NCI-H748 (cell line): ENCODE data around the gene C4BPA.

Source experiments
- DNase-seq: peaks from one replicate; lab custom pipeline; 2025; ENCODE audit not compliant: unreplicated experiment; lab: John Stamatoyannopoulos, UW

Gene C4BPA

DNA sequence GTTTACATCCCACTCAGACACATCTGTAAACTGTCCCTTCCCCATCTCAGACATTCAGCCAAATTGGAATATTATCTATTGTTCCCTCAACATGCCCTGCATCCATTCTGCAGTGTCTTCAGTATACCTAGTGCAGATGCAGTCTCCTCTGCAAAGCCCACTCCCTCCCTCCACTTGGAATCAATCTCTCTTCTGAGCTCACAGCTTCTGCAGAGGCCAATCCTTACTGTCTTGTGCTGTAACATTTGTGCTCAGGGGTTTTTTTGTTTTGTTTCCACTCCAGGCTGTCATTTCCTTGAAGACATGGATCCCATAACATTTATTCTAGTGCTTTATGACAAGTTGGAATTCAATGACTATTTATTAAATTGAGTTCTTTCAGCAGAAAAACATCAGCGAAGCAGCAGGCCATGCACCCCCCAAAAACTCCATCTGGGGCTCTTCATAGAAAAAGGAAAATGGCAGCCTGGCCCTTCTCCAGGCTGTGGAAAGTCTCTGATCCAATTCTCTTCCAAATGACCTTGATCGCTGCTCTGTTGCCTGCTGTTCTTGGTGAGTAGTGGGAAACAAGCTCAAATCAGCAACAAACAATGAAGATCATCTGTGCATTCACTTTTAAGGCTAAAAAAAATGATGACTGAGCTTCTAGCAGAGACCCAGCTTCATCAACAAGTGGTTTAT, 8.7 kb downstream of the C4BPA start:
- DNase-seq, result no peak

DNA sequence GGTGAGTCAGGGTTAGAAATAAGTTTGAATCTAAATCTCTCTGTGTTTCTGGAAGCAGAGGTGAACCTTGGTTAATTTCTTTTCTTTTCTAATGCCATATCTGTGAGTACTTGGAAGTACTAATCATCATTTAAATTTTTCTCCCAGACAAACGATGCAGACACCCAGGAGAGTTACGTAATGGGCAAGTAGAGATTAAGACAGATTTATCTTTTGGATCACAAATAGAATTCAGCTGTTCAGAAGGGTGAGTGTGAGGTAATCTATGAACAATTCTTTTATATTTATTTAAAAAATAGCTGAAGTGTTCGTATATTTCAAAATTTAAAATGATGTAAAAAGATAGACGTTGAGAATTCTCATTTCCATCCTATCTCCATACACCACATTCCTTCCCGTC, 11.2 kb downstream of the C4BPA start:
- DNase-seq, result no peak

DNA sequence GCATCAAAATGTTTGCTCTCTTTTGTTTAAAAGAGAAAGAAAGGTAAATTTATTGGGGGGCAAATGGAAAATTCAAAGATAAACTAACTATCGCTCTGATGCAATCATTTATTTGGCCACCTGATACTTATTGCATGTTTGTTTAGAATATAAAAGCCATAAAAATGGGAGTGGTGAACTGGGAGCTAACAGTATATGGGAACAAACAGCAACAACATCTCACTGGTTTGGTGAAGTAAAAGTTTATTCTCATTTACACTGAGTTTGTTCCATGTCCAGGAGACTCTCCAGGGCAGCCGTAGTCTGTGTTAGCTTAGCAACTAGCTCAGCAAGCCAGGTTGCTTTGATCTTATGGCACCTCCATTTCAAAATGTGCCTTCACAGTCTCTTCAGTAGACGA, 20.4 kb downstream of the C4BPA start:
- no peak for DNase-seq

DNA sequence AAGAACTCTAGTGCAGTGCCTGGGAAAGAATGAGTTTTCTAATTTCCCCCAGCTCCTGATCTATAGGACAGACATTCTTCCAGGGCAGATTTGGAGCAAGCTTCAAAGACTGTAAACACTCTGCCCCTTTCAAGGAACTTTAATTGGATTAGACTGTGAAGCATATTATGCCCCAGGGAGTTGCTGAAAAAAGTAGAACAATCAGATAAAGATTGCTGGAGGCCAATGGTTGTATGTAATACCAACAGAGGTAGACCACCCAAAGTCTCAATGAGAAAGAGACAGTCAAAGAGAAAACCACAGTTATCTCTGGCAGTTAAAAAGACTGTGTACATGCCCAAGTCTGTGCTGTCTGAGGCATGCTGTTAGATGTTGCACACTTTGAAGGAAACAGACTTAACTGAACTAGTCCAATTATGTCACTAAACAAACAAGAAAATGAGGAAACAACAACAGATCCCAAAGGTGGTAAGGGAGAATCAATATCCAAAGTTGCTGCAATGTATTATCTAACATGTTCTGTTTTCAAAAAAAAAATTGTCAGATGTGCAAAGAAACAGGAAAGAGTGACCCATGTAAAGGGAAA, 24.4 kb downstream of the C4BPA start:
- DNase-seq, result no peak

- DNase-seq, result no peak
Observed at GRCh38 chr1:207129053-207129452, 25.0 kb downstream of the C4BPA start.

GRCh38 chr1:207130252-207131036, 26.4 kb downstream of the C4BPA start:
- DNase-seq, result no peak

- DNase-seq, result no peak
Observed at GRCh38 chr1:207131163-207131562, 27.1 kb downstream of the C4BPA start.

- no peak for DNase-seq
Observed at GRCh38 chr1:207134581-207134980, 30.5 kb downstream of the C4BPA start.

DNA sequence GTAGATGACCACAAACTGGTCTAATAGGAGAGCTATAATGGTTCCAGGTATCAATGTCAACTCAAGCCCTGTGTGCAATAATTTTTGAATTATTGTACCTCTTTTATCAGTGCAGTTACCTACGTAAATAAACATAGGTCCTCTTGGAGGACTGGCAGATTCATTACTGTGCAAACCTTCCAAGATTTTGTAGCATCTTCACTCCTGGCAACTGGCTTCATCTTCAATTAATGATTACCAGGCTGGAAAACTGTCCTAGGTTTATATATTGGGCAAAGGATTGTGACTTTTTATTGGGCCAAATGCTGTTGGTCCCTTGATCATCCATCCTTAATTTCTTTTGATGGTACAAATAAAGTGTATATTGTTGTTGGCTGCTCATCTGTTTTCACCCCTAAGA, 35.6 kb downstream of the C4BPA start:
- DNase-seq, result no peak

DNA sequence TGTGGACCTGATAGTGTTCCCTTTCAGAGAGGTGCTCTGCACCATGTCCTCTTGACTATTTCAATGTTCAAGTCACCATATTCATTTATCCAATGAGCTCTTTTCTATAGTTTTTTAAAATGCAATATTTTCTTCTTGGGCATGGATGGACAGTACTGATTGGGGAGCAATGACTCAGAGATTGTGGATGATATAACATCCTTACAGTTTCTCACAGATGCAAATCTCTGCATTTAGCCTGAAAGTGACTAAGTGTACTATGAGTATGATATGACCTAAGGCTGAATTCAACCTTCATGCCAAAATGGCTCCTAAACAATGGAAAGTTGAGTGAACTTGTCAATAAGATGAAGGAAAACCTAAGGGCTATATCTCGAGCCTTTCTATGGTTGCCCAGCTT, 36.5 kb downstream of the C4BPA start:
- DNase-seq, result no peak

DNA sequence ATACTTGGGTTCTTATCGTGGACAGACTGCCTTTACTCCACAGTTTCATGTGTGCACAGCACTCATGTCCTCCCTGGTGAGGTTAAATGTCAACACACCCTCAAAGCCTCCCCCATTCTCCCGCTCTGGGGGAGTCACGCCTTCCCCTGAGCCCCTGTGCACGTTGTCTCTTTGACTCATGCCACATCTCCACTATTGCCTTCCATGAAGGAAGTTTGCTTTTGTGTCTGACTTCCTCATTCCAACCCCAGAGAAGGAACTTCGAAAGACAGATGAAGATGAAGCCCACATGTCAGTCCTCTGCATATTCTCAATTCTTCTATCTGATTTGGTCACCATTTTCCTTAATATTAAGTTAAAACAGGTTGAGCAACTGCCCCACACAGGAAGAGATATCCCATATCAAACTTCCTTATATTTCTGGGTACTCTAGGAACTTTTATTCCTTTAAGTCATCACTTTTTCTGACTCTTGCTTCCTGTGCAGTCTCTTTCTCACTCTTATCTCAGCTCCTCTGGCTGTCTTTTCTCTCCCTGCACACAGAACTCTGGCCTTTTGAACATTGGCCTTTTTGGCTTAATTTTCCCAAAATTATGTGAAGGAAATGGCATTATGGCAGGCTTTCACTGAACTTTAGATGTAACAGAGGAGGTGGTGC, 41.5 kb downstream of the C4BPA start:
- no peak for DNase-seq

- no peak for DNase-seq
Observed at GRCh38 chr1:207151920-207152319, 47.9 kb downstream of the C4BPA start.

- no peak for DNase-seq
Observed at GRCh38 chr1:207152792-207153468, 48.9 kb downstream of the C4BPA start.

DNA sequence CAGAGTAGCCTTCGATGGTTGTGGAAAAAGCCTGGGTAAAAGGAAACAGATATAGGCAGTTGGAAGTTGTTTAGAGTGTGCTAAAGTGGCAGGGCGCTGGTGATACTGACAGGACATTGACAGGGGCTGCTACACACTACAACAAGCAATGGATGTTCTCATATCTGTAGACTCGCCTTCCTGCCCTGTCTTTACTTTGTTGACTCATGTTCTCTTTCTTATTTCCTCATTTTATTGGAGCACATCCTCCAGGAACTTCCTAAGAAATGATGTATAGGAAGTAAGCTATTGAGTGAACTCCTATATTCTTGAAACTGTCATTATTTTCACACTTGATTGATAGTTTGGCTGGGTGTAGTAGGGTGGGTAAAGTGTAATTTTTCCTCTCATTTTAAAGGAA, 51.0 kb downstream of the C4BPA start:
- DNase-seq, result no peak

- no peak for DNase-seq
Observed at GRCh38 chr1:207156095-207156494, 52.1 kb downstream of the C4BPA start.

DNA sequence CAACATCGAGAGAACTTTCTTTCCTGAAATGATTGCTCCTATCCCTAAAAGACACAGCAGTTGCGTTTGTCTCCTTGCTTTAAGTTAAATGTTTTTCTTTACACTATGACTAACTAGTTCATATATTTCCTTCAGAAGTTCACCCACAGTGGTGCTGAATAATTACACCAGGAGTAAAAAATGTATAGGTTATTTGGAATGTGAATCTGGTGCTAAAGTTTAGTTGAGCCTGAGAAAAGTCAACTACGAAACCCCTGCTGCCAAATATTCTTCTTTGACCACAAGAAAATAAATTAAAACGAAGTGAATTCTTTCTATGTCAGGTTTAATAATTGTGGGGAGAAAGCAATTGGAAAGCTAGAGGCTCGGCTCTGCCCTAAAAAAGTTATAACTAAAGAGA, 52.8 kb downstream of the C4BPA start:
- no peak for DNase-seq

GRCh38 chr1:207164086-207164485, 60.1 kb downstream of the C4BPA start:
- no peak for DNase-seq

- peak; percentile 33 for DNase-seq
Observed at GRCh38 chr1:207172321-207172720, 68.3 kb downstream of the C4BPA start.

DNA sequence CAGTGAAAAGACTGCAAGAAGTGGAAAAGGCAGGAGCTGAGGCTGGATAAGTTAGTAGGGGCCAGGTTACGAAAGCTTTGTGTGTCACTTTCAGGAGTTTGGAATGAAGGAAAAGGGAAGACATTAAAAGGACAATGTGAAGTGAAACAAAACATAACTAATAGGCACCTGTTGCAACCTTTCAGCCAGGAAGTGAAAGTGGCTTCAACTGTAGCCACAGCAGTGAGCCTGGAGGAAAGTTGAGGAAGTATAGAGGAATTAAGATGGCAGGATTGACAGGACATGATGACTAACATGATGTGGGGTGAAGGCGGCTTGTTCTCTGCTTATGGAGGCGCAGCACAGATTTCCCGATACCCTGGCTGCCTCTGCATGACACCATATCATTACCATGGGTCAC, 68.9 kb downstream of the C4BPA start:
- no peak for DNase-seq

DNA sequence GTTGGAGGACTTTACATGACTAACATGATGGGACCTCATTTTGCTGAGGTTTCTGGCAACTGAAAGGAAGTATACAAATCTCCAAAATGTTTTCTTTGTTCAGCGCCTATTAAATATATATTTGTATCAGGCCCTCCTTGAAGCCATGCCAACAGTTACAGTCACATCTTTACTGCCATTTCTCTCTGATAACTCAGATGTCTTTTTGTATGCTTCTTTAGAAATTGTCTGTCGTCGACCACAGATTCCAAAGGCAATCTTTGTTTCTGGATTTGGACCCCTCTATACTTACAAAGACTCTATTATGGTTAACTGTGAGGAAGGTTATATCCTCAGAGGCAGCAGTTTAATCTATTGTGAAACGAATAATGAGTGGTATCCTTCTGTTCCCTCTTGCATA, 69.4 kb downstream of the C4BPA start:
- DNase-seq, result no peak

- no peak for DNase-seq
Observed at GRCh38 chr1:207174913-207175312, 70.9 kb downstream of the C4BPA start.
